GM12873 (cell line): ENCODE data around the gene CCBE1.

ENCODE experiments used
- CTCF ChIP-seq: IDR thresholded peaks from 2 replicates; pipeline ENCODE4 v1.5.1; 2012; ENCODE audit warnings: low read depth, mild to moderate bottlenecking, moderate library complexity, low read length, control low read depth; ENCODE audit not compliant: insufficient read depth; ENCODE audit errors: missing control alignments

CCBE1 gene

DNA sequence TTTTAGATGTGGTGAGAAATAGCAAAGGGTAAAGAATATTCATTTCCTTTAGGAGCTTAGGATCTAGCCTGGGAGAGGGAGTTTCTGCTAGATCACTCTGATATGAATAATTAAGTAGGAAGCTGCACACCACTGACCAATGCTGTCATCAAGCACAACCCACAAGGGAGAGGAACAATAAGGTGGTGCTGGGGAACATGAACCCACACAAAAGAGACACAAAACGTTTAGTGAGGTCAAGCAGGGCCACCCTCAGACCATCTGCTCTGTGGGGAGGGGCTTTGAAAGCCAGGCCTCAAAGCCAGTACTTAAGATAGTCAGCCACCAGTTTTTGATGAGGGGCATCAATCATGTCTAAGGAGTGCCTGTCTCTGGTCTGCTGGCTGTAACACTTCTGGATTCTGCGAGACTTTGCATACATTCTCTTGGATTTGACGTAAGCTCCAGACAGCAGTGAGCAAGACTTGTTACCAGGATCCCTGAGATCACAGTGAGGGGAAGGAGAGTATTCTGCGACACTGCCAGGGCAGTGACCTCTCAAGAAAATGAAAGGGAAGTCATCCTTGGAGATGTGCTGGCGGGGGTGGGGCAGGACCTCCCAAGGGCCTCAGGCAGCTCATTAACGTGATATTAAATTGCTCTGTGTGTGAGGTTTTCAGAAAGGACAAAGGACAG is 127.0 kb downstream of the CCBE1 start:
- no peak for TF ChIP-seq CTCF

- TF ChIP-seq CTCF, result no peak
Observed at GRCh38 chr18:59569390-59569791, 127.8 kb downstream of the CCBE1 start.

DNA sequence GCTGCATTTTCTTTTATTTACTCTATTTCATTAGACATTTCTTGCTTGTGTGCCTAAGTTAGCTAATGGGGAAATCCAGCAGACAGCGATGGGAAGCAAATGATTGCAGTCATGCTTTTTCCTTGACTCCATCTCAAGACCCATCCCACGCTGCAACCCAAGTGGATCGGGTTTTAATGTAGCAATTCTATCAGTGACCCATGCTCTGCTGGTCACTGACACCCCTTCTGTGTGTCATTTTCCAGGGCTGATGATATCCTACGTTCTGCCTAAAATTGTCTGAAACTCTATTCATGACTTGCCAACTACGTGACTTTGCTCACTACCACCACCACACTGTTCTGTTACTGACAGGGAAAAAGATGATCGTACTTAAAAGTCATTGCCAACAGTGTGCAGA is 129.8 kb downstream of the CCBE1 start:
- no peak for TF ChIP-seq CTCF

DNA sequence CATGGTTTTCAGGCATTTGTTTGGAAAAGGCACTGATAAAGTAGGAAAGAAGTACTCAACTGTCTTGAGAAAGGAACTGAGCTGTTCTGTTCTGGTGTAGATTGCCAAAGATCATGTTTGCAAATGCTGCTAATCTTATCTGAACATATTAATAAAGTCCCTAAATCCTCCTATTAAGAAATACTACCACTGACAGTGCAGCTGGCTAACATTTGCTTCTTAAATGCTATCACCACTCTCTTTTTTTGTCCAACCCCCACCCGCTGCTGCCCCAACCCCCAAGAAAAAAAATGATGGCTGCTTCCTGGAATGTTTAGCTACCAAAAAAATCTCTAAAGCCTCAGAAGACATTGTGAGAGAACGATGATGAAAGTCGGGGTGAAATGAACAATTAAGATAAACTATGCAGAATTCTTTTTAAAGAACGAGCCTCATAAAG is 130.7 kb downstream of the CCBE1 start:
- no peak for TF ChIP-seq CTCF

DNA sequence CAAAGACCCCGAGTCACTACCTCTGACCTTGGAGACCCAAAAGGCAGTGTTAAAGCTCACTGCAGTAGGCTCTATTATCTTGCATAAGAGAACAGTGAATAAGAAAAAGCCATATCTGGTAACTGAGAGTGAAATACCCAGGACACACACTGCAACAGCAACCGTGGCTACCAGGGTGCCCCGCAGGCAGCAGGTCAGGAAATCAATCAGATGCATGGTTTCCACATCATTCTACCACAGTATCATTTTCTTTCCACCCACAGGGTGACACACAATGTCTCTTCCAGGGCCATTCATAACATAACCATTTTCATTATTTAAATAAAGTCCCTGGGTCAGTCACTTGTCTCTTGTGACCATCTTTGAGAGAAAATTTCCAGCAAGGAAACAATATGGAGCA is 131.3 kb downstream of the CCBE1 start:
- no peak for TF ChIP-seq CTCF

- no peak for TF ChIP-seq CTCF
Observed at GRCh38 chr18:59564561-59564960, 132.7 kb downstream of the CCBE1 start.

- TF ChIP-seq CTCF, result no peak
Observed at GRCh38 chr18:59563176-59563785, 133.9 kb downstream of the CCBE1 start.
